ENCODE results near the gene LRRC34.
A peak's percentile ranks its signal among the peaks of the same experiment; 100 is the strongest.

Gene LRRC34

GRCh38 chr3:169754711-169755110 lies 58.0 kb downstream of the LRRC34 start:
- DNase-seq (ENCODE audit: low read depth), result no peak
- no peak overlapping the region for H3K4me3 ChIP-seq (ENCODE audit: low read length)
- no peak for TF ChIP-seq CTCF (conservative IDR thresholded peaks at IDR 0.05; ENCODE audit: low read length)

- no peak for TF ChIP-seq CTCF (conservative IDR thresholded peaks at IDR 0.05; ENCODE audit: low read length)
- H3K4me3 ChIP-seq (ENCODE audit: low read length), result no peak overlapping the region
- DNase-seq (ENCODE audit: low read depth), result no peak
Measured at GRCh38 chr3:169751875-169752274, 60.8 kb downstream of the LRRC34 start.

- TF ChIP-seq CTCF (conservative IDR thresholded peaks at IDR 0.05; ENCODE audit: low read length), result no peak
- DNase-seq (ENCODE audit: low read depth), result no peak
- H3K4me3 ChIP-seq (ENCODE audit: low read length), result no peak overlapping the region
Measured at GRCh38 chr3:169750665-169751064, 62.0 kb downstream of the LRRC34 start.

GRCh38 chr3:169748670-169749069 lies 64.0 kb downstream of the LRRC34 start:
- no peak overlapping the region for H3K4me3 ChIP-seq (ENCODE audit: low read length)
- TF ChIP-seq CTCF (conservative IDR thresholded peaks at IDR 0.05; ENCODE audit: low read length), result no peak
- DNase-seq (ENCODE audit: low read depth), result no peak

DNA sequence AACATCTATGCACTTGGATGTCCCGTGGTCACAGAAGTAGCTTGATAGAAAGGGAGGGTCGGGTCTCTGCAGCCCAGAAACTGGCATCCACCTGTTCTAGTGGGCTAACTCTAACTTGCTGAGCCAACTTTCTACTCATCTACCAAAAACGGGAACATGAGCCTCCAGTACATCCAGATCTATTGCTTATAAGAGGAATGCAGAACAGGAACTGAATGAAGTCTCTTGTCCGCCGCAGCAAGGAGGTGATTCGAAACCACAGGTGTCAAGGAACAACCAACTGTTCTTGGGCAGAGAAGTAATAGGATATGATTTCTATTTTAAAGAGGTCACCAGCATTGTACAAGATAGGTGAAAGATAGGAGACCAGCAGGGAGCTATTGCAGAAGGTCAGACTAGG lies 65.8 kb downstream of the LRRC34 start:
- DNase-seq (ENCODE audit: low read depth), result no peak

DNA sequence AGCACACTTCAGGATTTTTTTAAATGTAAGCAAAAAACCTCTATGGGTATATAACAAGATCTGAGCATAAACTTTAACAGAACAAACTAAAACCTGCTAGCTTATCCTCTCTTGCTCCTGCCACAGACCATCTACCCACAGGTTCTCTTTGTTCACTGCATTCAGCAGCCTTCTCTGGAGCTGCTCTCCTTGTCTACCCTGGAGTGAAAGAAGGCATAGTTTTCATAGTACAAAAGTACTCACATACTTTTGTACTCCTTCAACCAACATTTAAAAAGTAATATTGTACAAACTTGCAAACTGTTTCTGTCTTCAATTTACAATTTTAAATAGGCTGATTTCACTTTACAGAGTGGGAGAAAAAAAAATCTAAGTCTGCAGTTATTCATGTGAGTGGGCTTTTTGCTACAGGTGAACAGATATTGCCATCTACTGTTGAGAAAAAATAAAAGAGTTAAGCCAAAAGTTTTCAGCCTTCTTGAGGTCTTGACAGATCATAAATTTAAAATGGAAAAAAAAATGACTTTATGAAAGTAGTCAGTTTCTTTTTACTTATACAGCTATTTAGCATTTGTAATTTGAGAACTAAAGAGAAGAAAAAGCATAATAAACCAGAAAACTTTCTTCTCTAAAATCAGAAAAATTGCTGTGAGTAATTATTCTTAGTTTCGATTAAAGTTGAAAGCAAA lies 68.2 kb downstream of the LRRC34 start:
- DNase-seq (ENCODE audit: low read depth), result no peak
- peak; percentile 24; the same call in 1 of the 2 replicates for TF ChIP-seq CTCF (conservative IDR thresholded peaks at IDR 0.05; ENCODE audit: low read length)
- H3K4me3 ChIP-seq (ENCODE audit: low read length), result no peak overlapping the region

More for the DNA sequence above, 65.8 kb downstream of the LRRC34 start:
- TF ChIP-seq CTCF (conservative IDR thresholded peaks at IDR 0.05; ENCODE audit: low read length), result no peak
- H3K4me3 ChIP-seq (ENCODE audit: low read length), result no peak overlapping the region

Measured in AG10803 (cell line).